SK-N-MC (cell line): ENCODE results near the gene HNRNPA2B1.
"Not testable (repeated sequence)": the region's sequence is repeated elsewhere in the genome, so short reads cannot be mapped to it uniquely, and the experiment has no call there.

ENCODE experiments used
- EZH2 ChIP-seq: fragments of 200-600 bp; sonication (generic); IDR thresholded peaks from one replicate; pipeline ENCODE4 v1.6.1; 2017; ENCODE audit warnings: antibody characterized with exemption
- POLR2AphosphoS5 ChIP-seq: IDR thresholded peaks from 2 replicates; pipeline ENCODE4 v1.6.1; 2012; ENCODE audit warnings: mild to moderate bottlenecking, low read depth, low read length, borderline replicate concordance

- TF ChIP-seq POLR2AphosphoS5, EZH2: not testable (repeated sequence)
Measured at GRCh38 chr7:26148307-26148700, 52.2 kb downstream of the HNRNPA2B1 start.
